Measurements from ENCODE around the gene SLIT1. TPM values are rescaled to one million over a fixed set of nuclear protein-coding genes. Genes with fewer than 3 reads are reported as not detected.

Gene SLIT1
- total RNA-seq, 1 experiment from 2014 or later = 0.41 TPM

DNA sequence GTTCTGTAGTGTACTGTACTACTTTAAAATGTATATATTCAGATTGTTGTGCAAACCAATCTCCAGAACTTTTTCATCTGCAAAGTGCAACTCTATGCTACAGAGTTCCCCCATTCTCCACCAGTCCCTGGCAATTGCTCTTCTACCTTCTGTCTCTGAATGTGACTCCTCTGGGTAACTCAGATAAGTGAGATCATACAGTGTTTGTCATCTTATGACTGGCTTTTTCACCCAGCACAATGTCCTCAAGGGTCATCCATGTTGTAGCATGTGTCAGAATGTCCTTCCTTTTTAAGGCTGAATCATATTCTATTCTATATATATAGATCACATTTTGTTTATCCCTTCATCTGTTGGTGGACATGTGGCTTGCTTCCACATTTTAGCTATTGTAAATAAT lies 10.8 kb downstream of the SLIT1 start:
- Mint-ChIP-seq H3K4me3 (ENCODE audit: unreplicated experiment) (no peak overlapping the region), H3K9me3 (ENCODE audit: unreplicated experiment) (no peaks in the 10 kb centered on the region), H3K36me3 (ENCODE audit: insufficient read depth, unreplicated experiment) (no peaks in the 10 kb centered on the region), H3K27ac (ENCODE audit: unreplicated experiment) (no peak overlapping the region), H3K27me3 (ENCODE audit: insufficient read depth, unreplicated experiment) (peaks cover 9% of the 10 kb centered on the region), H3K4me1 (ENCODE audit: low read depth, unreplicated experiment) (no peaks in the 10 kb centered on the region)
- TF ChIP-seq, protein P1, sequence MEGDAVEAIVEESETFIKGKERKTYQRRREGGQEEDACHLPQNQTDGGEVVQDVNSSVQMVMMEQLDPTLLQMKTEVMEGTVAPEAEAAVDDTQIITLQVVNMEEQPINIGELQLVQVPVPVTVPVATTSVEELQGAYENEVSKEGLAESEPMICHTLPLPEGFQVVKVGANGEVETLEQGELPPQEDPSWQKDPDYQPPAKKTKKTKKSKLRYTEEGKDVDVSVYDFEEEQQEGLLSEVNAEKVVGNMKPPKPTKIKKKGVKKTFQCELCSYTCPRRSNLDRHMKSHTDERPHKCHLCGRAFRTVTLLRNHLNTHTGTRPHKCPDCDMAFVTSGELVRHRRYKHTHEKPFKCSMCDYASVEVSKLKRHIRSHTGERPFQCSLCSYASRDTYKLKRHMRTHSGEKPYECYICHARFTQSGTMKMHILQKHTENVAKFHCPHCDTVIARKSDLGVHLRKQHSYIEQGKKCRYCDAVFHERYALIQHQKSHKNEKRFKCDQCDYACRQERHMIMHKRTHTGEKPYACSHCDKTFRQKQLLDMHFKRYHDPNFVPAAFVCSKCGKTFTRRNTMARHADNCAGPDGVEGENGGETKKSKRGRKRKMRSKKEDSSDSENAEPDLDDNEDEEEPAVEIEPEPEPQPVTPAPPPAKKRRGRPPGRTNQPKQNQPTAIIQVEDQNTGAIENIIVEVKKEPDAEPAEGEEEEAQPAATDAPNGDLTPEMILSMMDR (IDR thresholded peaks at IDR 0.05; ENCODE audit: insufficient read depth in 1 of 2, low read depth in 1 of 2, low read length in 1 of 2, severe bottlenecking in 1 of 2, unreplicated experiment in 1 of 2) = no peak
- no peaks in the 10 kb centered on the region; the same call in 1 of the 2 replicates for H3K27me3 ChIP-seq (replicated peaks; ENCODE audit: control insufficient read depth, insufficient read depth, low read length)
- H3K4me3 ChIP-seq (ENCODE audit: low read depth, low read length) = no peak overlapping the region
- intact Hi-C loops (cut with micrococcal nuclease; ENCODE audit: unreplicated experiment) = no loop called here
- no peaks in the 10 kb centered on the region; the same call in 1 of the 2 replicates for H3K4me1 ChIP-seq
- no peaks in the 10 kb centered on the region for H3K36me3 ChIP-seq (ENCODE audit: control insufficient read depth, insufficient read depth, low read length)
- ChIA-PET CTCF (no interaction called here), POLR2A (no interaction called here)
- no TSS peak for BruUV-seq (replicated peaks)
- no peak for DNase-seq
- no peaks in the 10 kb centered on the region for H3K9me3 ChIP-seq

DNA sequence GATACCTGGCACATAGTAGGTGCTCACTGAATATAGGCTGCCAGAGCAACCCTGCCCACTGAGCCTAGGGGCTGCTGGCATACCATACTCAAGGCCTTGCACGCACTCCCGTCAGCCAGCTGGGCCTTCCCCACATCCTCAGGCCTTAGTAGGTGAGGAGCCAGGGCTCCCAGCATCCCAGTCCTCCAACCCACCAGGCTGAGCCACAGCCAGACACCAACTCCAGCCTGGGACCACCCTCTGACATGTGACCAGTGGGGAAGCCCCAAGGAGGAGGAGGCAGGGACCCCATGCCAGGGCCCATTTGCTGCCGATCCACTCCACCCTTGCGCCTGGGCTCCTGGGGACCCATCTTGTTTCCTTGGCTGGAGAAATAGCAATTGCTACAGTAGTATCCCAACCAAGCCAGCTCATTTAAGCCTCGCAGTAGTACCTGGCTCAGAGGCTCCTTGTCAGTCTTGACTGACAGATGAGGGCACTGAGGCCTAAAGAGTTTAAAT lies 11.4 kb downstream of the SLIT1 start:
- no peak for DNase-seq
- intact Hi-C loops (cut with micrococcal nuclease; ENCODE audit: unreplicated experiment) = no loop called here
- Mint-ChIP-seq H3K9me3 (ENCODE audit: unreplicated experiment) (no peaks in the 10 kb centered on the region), H3K36me3 (ENCODE audit: insufficient read depth, unreplicated experiment) (no peaks in the 10 kb centered on the region), H3K27ac (ENCODE audit: unreplicated experiment) (no peak overlapping the region), H3K27me3 (ENCODE audit: insufficient read depth, unreplicated experiment) (peaks cover 9% of the 10 kb centered on the region), H3K4me3 (ENCODE audit: unreplicated experiment) (no peak overlapping the region), H3K4me1 (ENCODE audit: low read depth, unreplicated experiment) (no peaks in the 10 kb centered on the region)
- Histone ChIP-seq H3K27me3 (replicated peaks; ENCODE audit: control insufficient read depth, insufficient read depth, low read length) (no peaks in the 10 kb centered on the region; the same call in 1 of the 2 replicates), H3K36me3 (ENCODE audit: control insufficient read depth, insufficient read depth, low read length) (no peaks in the 10 kb centered on the region), H3K4me1 (no peaks in the 10 kb centered on the region; the same call in 1 of the 2 replicates), H3K9me3 (no peaks in the 10 kb centered on the region), H3K4me3 (ENCODE audit: low read depth, low read length) (no peak overlapping the region)
- TF ChIP-seq, protein P1 (IDR thresholded peaks at IDR 0.05; ENCODE audit: insufficient read depth in 1 of 2, low read depth in 1 of 2, low read length in 1 of 2, severe bottlenecking in 1 of 2, unreplicated experiment in 1 of 2) = no peak
- no TSS peak for BruUV-seq (replicated peaks)
- ChIA-PET POLR2A (no interaction called here), CTCF (no interaction called here)

DNA sequence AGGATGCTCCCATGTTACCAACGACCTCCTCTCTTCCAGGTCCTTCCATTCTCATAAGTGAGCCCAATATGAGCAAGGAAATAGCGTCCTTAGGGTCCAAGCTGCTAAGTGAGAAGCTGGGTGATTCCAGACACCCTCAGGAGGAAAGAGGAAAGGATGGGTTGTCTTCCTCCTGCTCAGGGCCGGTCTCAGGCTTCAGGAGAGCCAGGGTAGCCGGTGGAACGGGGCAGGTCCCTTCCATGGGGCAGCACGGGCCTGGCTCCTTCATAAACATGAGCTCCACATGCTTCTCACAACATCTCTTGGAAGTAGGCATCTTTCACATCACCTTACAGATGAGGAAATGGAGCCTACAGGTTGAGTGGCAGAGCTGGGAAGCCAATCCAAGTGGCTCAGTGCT lies 12.7 kb downstream of the SLIT1 start:
- no peaks in the 10 kb centered on the region for H3K9me3 Mint-ChIP-seq (ENCODE audit: unreplicated experiment)
- ChIA-PET CTCF (no interaction called here), POLR2A (no interaction called here)
- no peaks in the 10 kb centered on the region for H3K4me1 Mint-ChIP-seq (ENCODE audit: low read depth, unreplicated experiment)
- TF ChIP-seq, protein P1 (IDR thresholded peaks at IDR 0.05; ENCODE audit: insufficient read depth in 1 of 2, low read depth in 1 of 2, low read length in 1 of 2, severe bottlenecking in 1 of 2, unreplicated experiment in 1 of 2) = no peak
- Histone ChIP-seq H3K4me1 (no peaks in the 10 kb centered on the region; the same call in 1 of the 2 replicates), H3K36me3 (ENCODE audit: control insufficient read depth, insufficient read depth, low read length) (no peaks in the 10 kb centered on the region), H3K4me3 (ENCODE audit: low read depth, low read length) (no peak overlapping the region), H3K9me3 (no peaks in the 10 kb centered on the region), H3K27me3 (replicated peaks; ENCODE audit: control insufficient read depth, insufficient read depth, low read length) (no peaks in the 10 kb centered on the region; the same call in 1 of the 2 replicates)
- no peak overlapping the region for H3K27ac Mint-ChIP-seq (ENCODE audit: unreplicated experiment)
- H3K36me3 Mint-ChIP-seq (ENCODE audit: insufficient read depth, unreplicated experiment) = no peaks in the 10 kb centered on the region
- no peak for DNase-seq
- no peak overlapping the region for H3K4me3 Mint-ChIP-seq (ENCODE audit: unreplicated experiment)
- peaks cover 5% of the 10 kb centered on the region for H3K27me3 Mint-ChIP-seq (ENCODE audit: insufficient read depth, unreplicated experiment)
- intact Hi-C loops (cut with micrococcal nuclease; ENCODE audit: unreplicated experiment) = no loop called here
- no TSS peak for BruUV-seq (replicated peaks)

Measured in Caco-2 (cell line).